ENCODE data around the gene NR6A1. TPM values are rescaled to one million over a fixed set of nuclear protein-coding genes. Genes with fewer than 3 reads are reported as not detected.

NR6A1 gene
- total RNA-seq, 1 experiment from 2014 or later = 99.3 TPM

DNA sequence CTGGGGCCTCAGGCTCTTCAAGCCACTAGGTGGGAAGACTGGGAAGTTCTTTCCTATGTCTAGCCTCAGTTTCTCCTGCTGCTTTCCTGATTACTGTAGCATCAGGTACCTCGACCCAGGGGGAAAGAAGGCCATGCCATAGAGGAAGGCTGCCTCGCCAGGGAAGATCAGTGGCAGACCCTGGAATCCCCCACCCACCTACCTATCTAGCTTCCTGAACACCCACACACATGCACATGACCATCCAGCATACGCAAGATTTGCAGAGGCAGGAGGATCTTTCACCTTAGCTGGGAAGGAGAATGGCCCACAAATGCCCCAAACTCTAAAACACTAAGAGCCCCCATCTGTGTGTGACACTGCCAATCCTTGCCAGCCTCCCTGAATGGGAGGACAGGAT, 271.9 kb downstream of the NR6A1 start:
- H3K27ac ChIP-seq (ENCODE audit: insufficient read length, low read depth, low read length) = no peak overlapping the region
- no peak overlapping the region for H2BK5ac ChIP-seq (ENCODE audit: insufficient read length, low read length)
- H3T11ph ChIP-seq (ENCODE audit: low read length) = no peak overlapping the region
- H3K9ac ChIP-seq (ENCODE audit: extremely low read depth, insufficient read length, low read length) = no peak overlapping the region
- no peak for DNase-seq
- H3K23ac ChIP-seq (ENCODE audit: insufficient read length, low read depth, low read length) = no peak overlapping the region
- peaks cover 5% of the 10 kb centered on the region for H3K23me2 ChIP-seq (ENCODE audit: insufficient read length, low read depth, low read length, poor library complexity, severe bottlenecking)
- no peak overlapping the region for H2BK120ac ChIP-seq (ENCODE audit: low read depth, low read length, poor library complexity, severe bottlenecking)
- H3K4me3 Mint-ChIP-seq = no peak overlapping the region
- H3K4me1 Mint-ChIP-seq = peaks cover 4 to 32% of the 10 kb centered on the region in 2 experiments; a peak in 3 of 4 replicates
- no peak overlapping the region for H2AK5ac ChIP-seq (ENCODE audit: insufficient read length, low read length)
- H4K5ac ChIP-seq (ENCODE audit: insufficient read length, low read depth, low read length) = no peak overlapping the region
- peaks cover 25% of the 10 kb centered on the region for H3K27me3 ChIP-seq (ENCODE audit: insufficient read depth, low read length)
- H3K56ac ChIP-seq (ENCODE audit: insufficient read length, low read depth, low read length) = no peak overlapping the region
- H3K9me3 ChIP-seq (ENCODE audit: control insufficient read depth, low read depth, low read length) = no peaks in the 10 kb centered on the region
- H4K8ac ChIP-seq (replicated peaks; ENCODE audit: insufficient read length, low read depth, low read length) = no peak overlapping the region
- H2BK12ac ChIP-seq (ENCODE audit: insufficient read length, low read depth, low read length) = no peak overlapping the region
- no peak overlapping the region for H2BK15ac ChIP-seq (ENCODE audit: low read depth, low read length)
- H3K36me3 Mint-ChIP-seq (ENCODE audit: insufficient read depth in 1 of 3, low read depth in 3 of 3) = no peaks in the 10 kb centered on the region
- no peak for TF ChIP-seq CTCF (conservative IDR thresholded peaks at IDR 0.05)
- no CpG with 5 or more reads among the region's 3 CpGs for WGBS (ENCODE audit: extremely low coverage, insufficient read length, low lambda C conversion rate)
- no peak overlapping the region for H3K14ac ChIP-seq (ENCODE audit: insufficient read depth, low read length)
- no peak overlapping the region for H2AFZ ChIP-seq (ENCODE audit: low read length)
- H3K27me3 Mint-ChIP-seq (ENCODE audit: low read depth) = peaks cover 54% of the 10 kb centered on the region
- H3K79me1 ChIP-seq (ENCODE audit: insufficient read depth, low read depth, low read length, poor library complexity, severe bottlenecking) = no peaks in the 10 kb centered on the region
- H4K20me1 ChIP-seq (ENCODE audit: control insufficient read depth, insufficient read depth, insufficient read length) = no peaks in the 10 kb centered on the region
- no peak overlapping the region for H3K4ac ChIP-seq (ENCODE audit: low read depth, low read length)
- H4K91ac ChIP-seq (ENCODE audit: insufficient read length, low read depth, low read length) = no peak overlapping the region
- no peak overlapping the region for H3K18ac ChIP-seq (ENCODE audit: insufficient read length, low read depth, low read length)
- H3K9me3 Mint-ChIP-seq = peaks cover 0 to 5% of the 10 kb centered on the region in 2 experiments; a peak in 3 of 5 replicates
- H2BK20ac ChIP-seq (ENCODE audit: low read depth, low read length, poor library complexity, severe bottlenecking) = no peak overlapping the region
- no peaks in the 10 kb centered on the region for H3K4me1 ChIP-seq (ENCODE audit: insufficient read depth, low read length)
- no peaks in the 10 kb centered on the region for H3K79me2 ChIP-seq (ENCODE audit: insufficient read depth, low read length)
- H3K4me2 ChIP-seq (ENCODE audit: insufficient read depth, insufficient read length, low read length) = no peak overlapping the region
- H3K27ac Mint-ChIP-seq = no peak overlapping the region

Data from H9 (cell line).